ENCODE data around the gene RNF223.
"Not testable (repeated sequence)": the region's sequence is repeated elsewhere in the genome, so short reads cannot be mapped to it uniquely, and the experiment has no call there.

Gene RNF223

GRCh38 chr1:1058088-1058905, 15.8 kb downstream of the RNF223 start:
- no peak for DNase-seq

GRCh38 chr1:1057769-1058087, 16.4 kb downstream of the RNF223 start:
- DNase-seq, result not testable (repeated sequence)

DNA sequence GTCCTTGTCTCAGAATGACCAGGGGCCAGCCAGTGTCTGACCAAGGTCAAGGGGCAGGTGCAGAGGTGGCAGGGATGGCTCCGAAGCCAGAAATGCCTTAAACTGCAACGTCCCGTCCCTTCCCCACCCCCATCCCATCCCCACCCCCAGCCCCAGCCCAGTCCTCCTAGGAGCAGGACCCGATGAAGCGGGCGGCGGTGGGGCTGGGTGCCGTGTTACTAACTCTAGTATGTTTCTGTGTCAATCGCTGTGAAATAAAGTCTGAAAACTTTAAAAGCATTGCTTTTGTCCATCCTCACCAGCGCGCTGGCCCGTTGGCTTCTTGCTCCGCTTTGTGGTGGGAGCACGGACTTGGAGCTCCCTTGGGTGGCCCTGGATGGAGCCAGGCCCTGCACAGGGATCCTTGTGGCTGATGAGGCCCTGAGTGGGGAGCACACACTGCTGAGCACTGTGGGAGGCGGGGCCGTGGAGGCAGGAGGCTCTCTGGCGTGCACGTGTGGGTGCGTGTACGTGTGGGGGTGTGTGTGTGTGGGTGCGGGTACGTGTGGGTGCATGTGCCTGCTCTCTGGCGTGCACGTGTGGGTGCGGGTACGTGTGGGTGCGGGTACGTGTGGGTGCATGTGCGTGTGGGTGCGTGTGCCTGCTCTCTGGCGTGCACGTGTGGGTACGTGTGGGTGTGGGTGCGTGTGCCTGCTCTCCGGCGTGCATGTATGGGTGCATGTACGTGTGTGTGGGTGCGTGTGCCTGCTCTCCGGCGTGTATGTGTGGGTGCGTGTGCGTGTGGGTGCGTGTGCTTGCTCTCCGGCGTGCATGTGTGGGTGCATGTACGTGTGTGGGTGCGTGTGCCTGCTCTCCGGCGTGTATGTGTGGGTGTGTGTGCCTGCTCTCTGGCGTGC, 18.0 kb downstream of the RNF223 start:
- DNase-seq, result no peak

DNA sequence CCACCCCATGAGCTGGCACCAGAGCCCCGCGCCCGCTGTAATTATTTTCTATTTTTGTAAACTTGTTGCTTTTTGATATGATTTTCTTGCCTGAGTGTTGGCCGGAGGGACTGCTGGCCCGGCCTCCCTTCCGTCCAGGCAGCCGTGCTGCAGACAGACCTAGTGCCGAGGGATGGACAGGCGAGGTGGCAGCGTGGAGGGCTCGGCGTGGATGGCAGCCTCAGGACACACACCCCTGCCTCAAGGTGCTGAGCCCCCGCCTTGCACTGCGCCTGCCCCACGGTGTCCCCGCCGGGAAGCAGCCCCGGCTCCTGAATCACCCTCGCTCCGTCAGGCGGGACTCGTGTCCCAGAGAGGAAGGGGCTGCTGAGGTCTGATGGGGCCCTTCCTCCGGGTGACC, 19.1 kb downstream of the RNF223 start:
- DNase-seq, result no peak

DNA sequence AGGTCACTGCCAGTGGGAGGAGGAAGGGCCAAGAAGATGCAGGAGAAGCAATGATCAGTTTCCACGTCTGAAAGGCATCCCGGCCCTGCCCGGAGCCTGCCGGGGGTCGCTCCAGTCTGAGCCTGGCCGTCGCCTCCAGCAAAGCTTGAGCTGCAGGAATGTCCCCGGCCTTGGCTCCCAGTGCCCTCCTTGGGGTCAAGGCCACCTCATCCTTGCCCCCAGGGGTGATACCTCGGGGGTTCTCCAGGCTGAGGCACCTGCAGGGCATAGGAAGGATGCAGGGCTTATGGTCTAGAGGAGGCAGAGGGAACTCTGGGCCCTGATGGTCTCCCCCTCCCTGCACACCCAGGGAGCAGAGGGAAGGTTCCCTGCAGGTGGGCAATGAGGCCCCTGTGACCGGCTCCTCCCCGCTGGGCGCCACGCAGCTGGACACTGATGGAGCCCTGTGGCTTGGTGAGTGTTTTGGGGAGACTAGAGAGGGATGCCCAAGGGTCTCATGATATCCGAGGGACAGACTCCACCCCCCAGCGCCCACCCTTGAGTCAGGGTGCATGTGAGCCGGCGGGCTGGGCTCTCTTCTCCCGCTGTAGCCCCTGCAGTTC, 19.9 kb downstream of the RNF223 start:
- no peak for DNase-seq

DNA sequence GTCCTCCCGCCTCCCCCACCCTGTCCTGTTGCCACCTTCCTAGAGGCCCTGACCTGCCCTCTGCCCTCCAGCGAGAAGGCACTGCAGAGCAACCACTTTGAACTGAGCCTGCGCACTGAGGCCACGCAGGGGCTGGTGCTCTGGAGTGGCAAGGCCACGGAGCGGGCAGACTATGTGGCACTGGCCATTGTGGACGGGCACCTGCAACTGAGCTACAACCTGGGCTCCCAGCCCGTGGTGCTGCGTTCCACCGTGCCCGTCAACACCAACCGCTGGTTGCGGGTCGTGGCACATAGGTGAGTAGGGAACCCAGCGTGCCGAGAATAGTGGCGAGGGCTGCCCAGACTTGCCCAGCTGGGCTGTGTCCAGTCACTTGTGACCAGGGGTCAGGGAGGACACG, 20.4 kb downstream of the RNF223 start:
- no peak for DNase-seq

- no peak for DNase-seq
Measured at GRCh38 chr1:1053022-1053421, 21.1 kb downstream of the RNF223 start.

- DNase-seq, result no peak
Measured at GRCh38 chr1:1052003-1052840, 21.9 kb downstream of the RNF223 start.

DNA sequence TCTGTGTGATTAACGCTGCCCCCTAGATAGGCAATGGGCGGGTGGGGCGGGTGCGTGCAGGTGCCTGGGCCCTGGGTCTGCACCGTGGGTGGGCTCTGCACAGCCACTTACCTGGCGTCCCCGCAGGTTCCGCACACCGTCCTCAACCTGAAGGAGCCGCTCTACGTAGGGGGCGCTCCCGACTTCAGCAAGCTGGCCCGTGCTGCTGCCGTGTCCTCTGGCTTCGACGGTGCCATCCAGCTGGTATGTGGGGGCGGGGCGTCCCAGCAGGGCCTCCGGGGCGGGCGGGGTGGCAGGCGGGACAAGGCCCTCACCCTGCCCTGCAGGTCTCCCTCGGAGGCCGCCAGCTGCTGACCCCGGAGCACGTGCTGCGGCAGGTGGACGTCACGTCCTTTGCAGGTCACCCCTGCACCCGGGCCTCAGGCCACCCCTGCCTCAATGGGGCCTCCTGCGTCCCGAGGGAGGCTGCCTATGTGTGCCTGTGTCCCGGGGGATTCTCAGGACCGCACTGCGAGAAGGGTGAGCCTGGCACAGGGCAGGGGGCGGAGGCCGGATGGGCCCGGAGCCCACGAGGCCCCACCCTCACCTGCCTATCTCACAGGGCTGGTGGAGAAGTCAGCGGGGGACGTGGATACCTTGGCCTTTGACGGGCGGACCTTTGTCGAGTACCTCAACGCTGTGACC, 22.8 kb downstream of the RNF223 start:
- DNase-seq, result no peak

GRCh38 chr1:1050577-1051052, 23.5 kb downstream of the RNF223 start:
- DNase-seq, result no peak

- no peak for DNase-seq
Measured at GRCh38 chr1:1049318-1050165, 24.6 kb downstream of the RNF223 start.

- no peak for DNase-seq
Measured at GRCh38 chr1:1048765-1049164, 25.3 kb downstream of the RNF223 start.

DNA sequence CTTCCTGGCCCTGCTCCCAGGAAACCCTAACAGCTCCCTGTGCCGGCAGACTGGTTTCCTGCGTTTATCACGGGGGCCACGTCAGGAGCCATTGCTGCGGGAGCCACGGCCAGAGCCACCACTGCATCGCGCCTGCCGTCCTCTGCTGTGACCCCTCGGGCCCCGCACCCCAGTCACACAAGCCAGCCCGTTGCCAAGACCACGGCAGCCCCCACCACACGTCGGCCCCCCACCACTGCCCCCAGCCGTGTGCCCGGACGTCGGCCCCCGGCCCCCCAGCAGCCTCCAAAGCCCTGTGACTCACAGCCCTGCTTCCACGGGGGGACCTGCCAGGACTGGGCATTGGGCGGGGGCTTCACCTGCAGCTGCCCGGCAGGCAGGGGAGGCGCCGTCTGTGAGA, 26.1 kb downstream of the RNF223 start:
- DNase-seq, result no peak

DNA sequence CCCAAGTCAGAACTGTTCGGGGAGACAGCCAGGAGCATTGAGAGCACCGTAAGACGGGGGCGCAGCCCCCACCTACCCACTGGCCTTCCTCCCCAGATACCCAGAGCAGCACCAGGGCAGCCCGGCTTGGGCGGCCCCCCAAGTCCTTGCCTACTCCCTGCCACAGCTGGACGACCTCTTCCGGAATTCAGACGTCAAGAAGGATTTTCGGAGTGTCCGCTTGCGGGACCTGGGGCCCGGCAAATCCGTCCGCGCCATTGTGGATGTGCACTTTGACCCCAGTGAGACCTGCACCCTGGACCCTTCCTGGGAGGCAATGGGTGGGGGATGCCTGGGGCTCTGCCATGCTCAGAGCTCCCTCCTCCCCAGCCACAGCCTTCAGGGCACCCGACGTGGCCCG, 26.7 kb downstream of the RNF223 start:
- DNase-seq, result no peak

- no peak for DNase-seq
Measured at GRCh38 chr1:1046767-1047166, 27.3 kb downstream of the RNF223 start.

DNA sequence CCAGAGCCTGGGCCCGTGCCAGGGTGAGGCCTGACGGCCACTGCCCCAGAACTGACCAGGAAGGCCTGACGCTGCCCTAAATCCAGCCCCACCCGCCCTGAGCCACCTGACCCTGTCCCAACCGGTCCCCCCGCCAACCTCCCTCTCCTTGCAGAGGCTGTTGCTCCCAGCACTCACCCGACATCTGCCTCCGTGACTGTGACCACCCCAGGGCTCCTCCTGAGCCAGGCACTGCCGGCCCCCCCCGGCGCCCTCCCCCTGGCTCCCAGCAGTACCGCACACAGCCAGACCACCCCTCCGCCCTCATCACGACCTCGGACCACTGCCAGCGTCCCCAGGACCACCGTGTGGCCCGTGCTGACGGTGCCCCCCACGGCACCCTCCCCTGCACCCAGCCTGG, 27.9 kb downstream of the RNF223 start:
- DNase-seq, result no peak

GRCh38 chr1:1045129-1045528, 29.0 kb downstream of the RNF223 start:
- no peak for DNase-seq

DNA sequence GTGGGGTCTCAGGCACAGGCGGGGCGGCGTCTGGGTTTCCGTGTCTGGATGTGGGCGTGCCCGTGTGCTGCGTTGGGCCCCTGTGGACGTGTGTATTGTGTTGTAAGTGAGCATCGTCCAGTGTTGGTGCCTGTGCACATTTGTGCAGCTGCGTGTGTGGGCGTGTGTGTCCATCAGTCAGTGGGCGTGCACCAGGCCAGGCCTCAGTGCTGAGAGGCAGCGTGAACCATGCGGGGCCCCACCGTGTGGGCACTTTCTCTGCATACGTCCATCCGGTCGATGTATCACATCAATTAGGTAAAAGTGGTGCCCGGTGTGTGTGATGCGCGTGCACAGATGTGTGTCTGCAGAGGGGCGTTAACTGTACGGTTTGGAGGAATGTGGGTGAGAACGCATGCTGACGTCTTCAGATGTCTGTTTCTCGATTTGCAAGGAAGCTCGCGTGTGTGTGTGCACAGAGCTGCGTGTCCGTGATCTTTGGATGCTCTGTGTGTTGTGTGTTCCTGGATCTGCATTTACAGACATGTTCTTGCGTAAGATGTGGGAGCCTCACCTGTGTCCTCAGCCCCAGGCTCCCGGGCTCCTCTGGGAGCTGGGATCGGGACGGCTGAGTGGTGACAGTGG, 29.5 kb downstream of the RNF223 start:
- no peak for DNase-seq

DNA sequence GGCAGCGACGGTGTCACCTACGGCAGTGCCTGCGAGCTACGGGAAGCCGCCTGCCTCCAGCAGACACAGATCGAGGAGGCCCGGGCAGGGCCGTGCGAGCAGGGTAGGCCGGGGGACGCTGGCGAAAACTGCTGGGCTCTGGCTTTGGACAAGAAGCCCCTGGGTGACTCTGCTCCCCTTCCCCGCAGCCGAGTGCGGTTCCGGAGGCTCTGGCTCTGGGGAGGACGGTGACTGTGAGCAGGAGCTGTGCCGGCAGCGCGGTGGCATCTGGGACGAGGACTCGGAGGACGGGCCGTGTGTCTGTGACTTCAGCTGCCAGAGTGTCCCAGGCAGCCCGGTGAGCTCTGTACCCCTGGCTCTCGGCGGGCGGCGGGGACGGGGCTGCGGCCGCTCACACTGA, 30.2 kb downstream of the RNF223 start:
- DNase-seq, result no peak

DNA sequence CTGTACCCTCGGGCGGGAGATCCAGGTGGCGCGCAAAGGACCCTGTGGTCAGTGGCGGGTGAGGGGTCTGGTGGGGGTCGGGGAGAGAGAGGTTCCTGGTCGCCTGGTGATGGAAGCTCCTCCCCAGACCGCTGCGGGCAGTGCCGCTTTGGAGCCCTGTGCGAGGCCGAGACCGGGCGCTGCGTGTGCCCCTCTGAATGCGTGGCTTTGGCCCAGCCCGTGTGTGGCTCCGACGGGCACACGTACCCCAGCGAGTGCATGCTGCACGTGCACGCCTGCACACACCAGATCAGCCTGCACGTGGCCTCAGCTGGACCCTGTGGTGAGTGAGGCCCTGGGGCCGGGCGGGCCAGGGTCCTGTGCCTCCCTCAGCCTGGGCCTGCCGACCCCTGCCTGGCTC, 30.7 kb downstream of the RNF223 start:
- DNase-seq, result no peak

- DNase-seq, result no peak
Measured at GRCh38 chr1:1042835-1043234, 31.3 kb downstream of the RNF223 start.

All from amniotic stem cell (primary cell).